GM18907 (cell line): ENCODE measurements around the gene SUGCT.
"Not testable (repeated sequence)": the region's sequence is repeated elsewhere in the genome, so short reads cannot be mapped to it uniquely, and the experiment has no call there.

Experiments used
- ATAC-seq: cut with Tn5 transposase; IDR thresholded peaks from one replicate; pipeline ENCODE4 v1.9.1; 2021; ENCODE audit warnings: mild to moderate bottlenecking, moderate library complexity; ENCODE audit not compliant: unreplicated experiment

Gene SUGCT

GRCh38 chr7:40602351-40602750 lies 467.5 kb downstream of the SUGCT start:
- ATAC-seq = not testable (repeated sequence)

GRCh38 chr7:40604601-40605438 lies 470.0 kb downstream of the SUGCT start:
- peak; percentile 88 for ATAC-seq

- ATAC-seq = no peak
These were observed 473.7 kb downstream of the SUGCT start for GRCh38 chr7:40608321-40609075.

- no peak for ATAC-seq
These were observed 475.7 kb downstream of the SUGCT start for GRCh38 chr7:40610461-40610860.

- no peak for ATAC-seq
These were observed 476.5 kb downstream of the SUGCT start for GRCh38 chr7:40611095-40611871.

- no peak for ATAC-seq
These were observed 477.5 kb downstream of the SUGCT start for GRCh38 chr7:40612298-40612697.

GRCh38 chr7:40619647-40620046 lies 484.8 kb downstream of the SUGCT start:
- no peak for ATAC-seq

GRCh38 chr7:40621592-40621998 lies 486.8 kb downstream of the SUGCT start:
- no peak for ATAC-seq

GRCh38 chr7:40622941-40623501 lies 488.2 kb downstream of the SUGCT start:
- ATAC-seq = no peak

- no peak for ATAC-seq
These were observed 489.1 kb downstream of the SUGCT start for GRCh38 chr7:40623863-40624262.

GRCh38 chr7:40627361-40627760 lies 492.6 kb downstream of the SUGCT start:
- not testable (repeated sequence) for ATAC-seq

GRCh38 chr7:40629891-40630290 lies 495.1 kb downstream of the SUGCT start:
- ATAC-seq = no peak

GRCh38 chr7:40634118-40634517 lies 499.3 kb downstream of the SUGCT start:
- ATAC-seq = no peak

- ATAC-seq = no peak
These were observed 503.9 kb downstream of the SUGCT start for GRCh38 chr7:40638545-40639320.

- ATAC-seq = no peak
These were observed 505.8 kb downstream of the SUGCT start for GRCh38 chr7:40640566-40640965.

GRCh38 chr7:40641701-40642100 lies 506.9 kb downstream of the SUGCT start:
- ATAC-seq = no peak

- no peak for ATAC-seq
These were observed 508.9 kb downstream of the SUGCT start for GRCh38 chr7:40643664-40644063.

- no peak for ATAC-seq
These were observed 509.8 kb downstream of the SUGCT start for GRCh38 chr7:40644454-40645188.

- no peak for ATAC-seq
These were observed 510.4 kb downstream of the SUGCT start for GRCh38 chr7:40645197-40645596.

- ATAC-seq = no peak
These were observed 511.9 kb downstream of the SUGCT start for GRCh38 chr7:40646717-40647116.
